GM12891 (cell line): ENCODE results near the gene PHYHD1.

Experiments
- PAX5 ChIP-seq: IDR thresholded peaks from 2 replicates; pipeline ENCODE4 v1.6.1; 2011; ENCODE audit warnings: low read length, moderate library complexity, mild to moderate bottlenecking; ENCODE audit not compliant: insufficient read depth, severe bottlenecking
- POLR2A ChIP-seq: IDR thresholded peaks from 2 replicates; pipeline ENCODE4 v1.6.1; 2011; ENCODE audit warnings: low read depth, low read length, control low read depth
- POLR2AphosphoS5 ChIP-seq: IDR thresholded peaks from 2 replicates; pipeline ENCODE4 v1.6.1; 2011; ENCODE audit warnings: low read depth, low read length, control low read depth
- SPI1 ChIP-seq: IDR thresholded peaks from 2 replicates; pipeline ENCODE4 v1.6.1; 2011; ENCODE audit warnings: low read depth, low read length, control low read depth
- TAF1 ChIP-seq: IDR thresholded peaks from 2 replicates; pipeline ENCODE4 v1.6.1; 2011; ENCODE audit warnings: low read depth, low read length, control low read depth

GRCh38 chr9:128893354-128893753 is 27.4 kb upstream of the PHYHD1 start:
- TF ChIP-seq POLR2A = no peak
- no peak for TF ChIP-seq POLR2AphosphoS5
- TF ChIP-seq TAF1 = no peak
- no peak for TF ChIP-seq PAX5
- TF ChIP-seq SPI1 = no peak
